ENCODE results near the gene ETFB. TPM values are rescaled to one million over a fixed set of nuclear protein-coding genes. Genes with fewer than 3 reads are reported as not detected.

Gene ETFB
- total and polyA plus RNA-seq, 9 of the 15 experiments (the other 6 are each of a cell fraction or from before 2014, with no cell fraction given) = 18.1 to 143 (median 96.1) TPM

DNA sequence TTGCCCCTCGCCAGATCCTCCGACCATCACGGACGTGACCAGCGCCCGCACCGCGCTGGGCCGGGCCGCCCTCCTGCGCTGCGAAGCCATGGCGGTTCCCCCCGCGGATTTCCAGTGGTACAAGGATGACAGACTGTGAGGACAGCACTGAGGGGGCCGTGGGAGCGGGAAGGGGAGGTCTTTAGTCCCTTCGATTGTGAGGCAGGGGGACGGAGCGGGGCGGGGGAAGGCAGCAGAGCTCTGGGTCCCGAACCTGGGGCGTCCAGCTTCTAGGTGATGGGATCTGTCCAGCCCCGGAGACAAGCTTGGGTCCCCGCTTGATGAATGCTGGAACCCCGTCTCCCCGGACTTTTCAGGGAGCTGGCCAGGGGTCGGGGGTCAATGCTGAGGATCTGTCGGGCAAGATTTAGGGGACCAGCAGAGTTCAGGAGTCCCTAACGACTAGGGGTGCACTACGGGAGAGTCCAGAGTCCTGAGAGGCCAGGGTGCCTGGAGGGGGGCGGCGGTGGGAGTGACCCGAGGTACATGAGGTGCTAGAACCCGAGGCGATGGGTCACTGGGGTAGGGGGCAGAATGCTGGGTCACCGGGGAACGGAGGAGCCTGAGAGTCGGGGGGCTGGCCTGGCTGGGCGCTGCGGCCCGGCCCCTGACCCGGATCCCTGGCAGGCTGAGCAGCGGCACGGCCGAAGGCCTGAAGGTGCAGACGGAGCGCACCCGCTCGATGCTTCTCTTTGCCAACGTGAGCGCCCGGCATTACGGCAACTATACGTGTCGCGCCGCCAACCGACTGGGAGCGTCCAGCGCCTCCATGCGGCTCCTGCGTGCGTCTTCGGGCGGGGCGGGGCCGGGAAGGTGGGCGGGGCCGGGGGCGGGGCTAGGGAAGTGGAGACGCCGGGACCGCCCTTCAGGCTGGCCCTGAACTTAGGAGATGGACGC lies 38.9 kb downstream of the ETFB start (continued):
- TF ChIP-seq ZBTB7A (IDR thresholded peaks at IDR 0.05; ENCODE audit: borderline replicate concordance, control insufficient read depth, low read depth, low read length) (0 out of 2 replicates have a peak, but pooled peaks have one; percentile 44), LCOR (CRISPR knock-in tag; IDR thresholded peaks at IDR 0.05) (no peak), C11orf30 (IDR thresholded peaks at IDR 0.05; ENCODE audit: low read depth) (no peak), MXI1 (IDR thresholded peaks at IDR 0.05; ENCODE audit: low read depth, low read length) (no peak), HDGF (IDR thresholded peaks at IDR 0.05) (no peak), TARDBP (IDR thresholded peaks at IDR 0.05) (no peak), ZNF174 (CRISPR knock-in tag; IDR thresholded peaks at IDR 0.05) (no peak), HNRNPL (IDR thresholded peaks at IDR 0.05; ENCODE audit: low read depth, low read length) (no peak), FOXK2 (conservative IDR thresholded peaks at IDR 0.05 in 1 of 2, IDR thresholded peaks at IDR 0.05 in 1 of 2; ENCODE audit: low read depth in 2 of 2) (no peak), SLC30A9 (CRISPR knock-in tag; IDR thresholded peaks at IDR 0.05) (no peak), NFE2L1 (tag; IDR thresholded peaks at IDR 0.05; ENCODE audit: borderline replicate concordance, low read depth) (no peak), SRSF3 (IDR thresholded peaks at IDR 0.05; ENCODE audit: insufficient read depth, low read length) (no peak), CREM (IDR thresholded peaks at IDR 0.05; ENCODE audit: low read depth) (peak; percentile 82), ZNF398 (CRISPR knock-in tag; IDR thresholded peaks at IDR 0.05) (no peak), THAP7 (CRISPR knock-in tag; IDR thresholded peaks at IDR 0.05) (no peak), HNRNPUL1 (IDR thresholded peaks at IDR 0.05; ENCODE audit: low read length) (no peak)
- TF ChIP-seq, protein P1, sequence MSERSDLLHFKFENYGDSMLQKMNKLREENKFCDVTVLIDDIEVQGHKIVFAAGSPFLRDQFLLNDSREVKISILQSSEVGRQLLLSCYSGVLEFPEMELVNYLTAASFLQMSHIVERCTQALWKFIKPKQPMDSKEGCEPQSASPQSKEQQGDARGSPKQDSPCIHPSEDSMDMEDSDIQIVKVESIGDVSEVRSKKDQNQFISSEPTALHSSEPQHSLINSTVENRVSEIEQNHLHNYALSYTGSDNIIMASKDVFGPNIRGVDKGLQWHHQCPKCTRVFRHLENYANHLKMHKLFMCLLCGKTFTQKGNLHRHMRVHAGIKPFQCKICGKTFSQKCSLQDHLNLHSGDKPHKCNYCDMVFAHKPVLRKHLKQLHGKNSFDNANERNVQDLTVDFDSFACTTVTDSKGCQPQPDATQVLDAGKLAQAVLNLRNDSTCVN (CRISPR knock-in tag; IDR thresholded peaks at IDR 0.05) = no peak
- TF ChIP-seq, protein P2, sequence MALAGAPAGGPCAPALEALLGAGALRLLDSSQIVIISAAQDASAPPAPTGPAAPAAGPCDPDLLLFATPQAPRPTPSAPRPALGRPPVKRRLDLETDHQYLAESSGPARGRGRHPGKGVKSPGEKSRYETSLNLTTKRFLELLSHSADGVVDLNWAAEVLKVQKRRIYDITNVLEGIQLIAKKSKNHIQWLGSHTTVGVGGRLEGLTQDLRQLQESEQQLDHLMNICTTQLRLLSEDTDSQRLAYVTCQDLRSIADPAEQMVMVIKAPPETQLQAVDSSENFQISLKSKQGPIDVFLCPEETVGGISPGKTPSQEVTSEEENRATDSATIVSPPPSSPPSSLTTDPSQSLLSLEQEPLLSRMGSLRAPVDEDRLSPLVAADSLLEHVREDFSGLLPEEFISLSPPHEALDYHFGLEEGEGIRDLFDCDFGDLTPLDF (CRISPR knock-in tag; IDR thresholded peaks at IDR 0.05) = no peak
- TF ChIP-seq, protein P3, sequence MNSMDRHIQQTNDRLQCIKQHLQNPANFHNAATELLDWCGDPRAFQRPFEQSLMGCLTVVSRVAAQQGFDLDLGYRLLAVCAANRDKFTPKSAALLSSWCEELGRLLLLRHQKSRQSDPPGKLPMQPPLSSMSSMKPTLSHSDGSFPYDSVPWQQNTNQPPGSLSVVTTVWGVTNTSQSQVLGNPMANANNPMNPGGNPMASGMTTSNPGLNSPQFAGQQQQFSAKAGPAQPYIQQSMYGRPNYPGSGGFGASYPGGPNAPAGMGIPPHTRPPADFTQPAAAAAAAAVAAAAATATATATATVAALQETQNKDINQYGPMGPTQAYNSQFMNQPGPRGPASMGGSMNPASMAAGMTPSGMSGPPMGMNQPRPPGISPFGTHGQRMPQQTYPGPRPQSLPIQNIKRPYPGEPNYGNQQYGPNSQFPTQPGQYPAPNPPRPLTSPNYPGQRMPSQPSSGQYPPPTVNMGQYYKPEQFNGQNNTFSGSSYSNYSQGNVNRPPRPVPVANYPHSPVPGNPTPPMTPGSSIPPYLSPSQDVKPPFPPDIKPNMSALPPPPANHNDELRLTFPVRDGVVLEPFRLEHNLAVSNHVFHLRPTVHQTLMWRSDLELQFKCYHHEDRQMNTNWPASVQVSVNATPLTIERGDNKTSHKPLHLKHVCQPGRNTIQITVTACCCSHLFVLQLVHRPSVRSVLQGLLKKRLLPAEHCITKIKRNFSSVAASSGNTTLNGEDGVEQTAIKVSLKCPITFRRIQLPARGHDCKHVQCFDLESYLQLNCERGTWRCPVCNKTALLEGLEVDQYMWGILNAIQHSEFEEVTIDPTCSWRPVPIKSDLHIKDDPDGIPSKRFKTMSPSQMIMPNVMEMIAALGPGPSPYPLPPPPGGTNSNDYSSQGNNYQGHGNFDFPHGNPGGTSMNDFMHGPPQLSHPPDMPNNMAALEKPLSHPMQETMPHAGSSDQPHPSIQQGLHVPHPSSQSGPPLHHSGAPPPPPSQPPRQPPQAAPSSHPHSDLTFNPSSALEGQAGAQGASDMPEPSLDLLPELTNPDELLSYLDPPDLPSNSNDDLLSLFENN (IDR thresholded peaks at IDR 0.05; ENCODE audit: low read depth in 2 of 2, low read length in 2 of 2) = 0 out of 4 replicates have a peak, but pooled peaks of 1 of the 2 experiments have one; percentile 29

Measured in K562 (cell line).